ENCODE measurements around the gene MYL12B.
A peak's percentile ranks its signal among the peaks of the same experiment; 100 is the strongest.

MYL12B gene

GRCh38 chr18:3235846-3236245 is 26.1 kb upstream of the MYL12B start:
- peaks cover 0 to 5% of the 10 kb centered on the region in 2 donors for H3K4me1 ChIP-seq (ENCODE audit: control insufficient read depth in 2 of 2, insufficient read depth in 2 of 2, low read length in 2 of 2)
- H3K27ac ChIP-seq (ENCODE audit: low read depth in 2 of 2, low read length in 2 of 2): no peak overlapping the region

GRCh38 chr18:3236470-3236869 is 25.5 kb upstream of the MYL12B start:
- H3K36me3 ChIP-seq (ENCODE audit: control insufficient read depth in 2 of 2, insufficient read depth in 2 of 2, low read length in 2 of 2): no peaks in the 10 kb centered on the region

More at GRCh38 chr18:3235846-3236245, 26.1 kb upstream of the MYL12B start:
- Histone ChIP-seq H3K36me3 (ENCODE audit: control insufficient read depth in 2 of 2, insufficient read depth in 2 of 2, low read length in 2 of 2) (no peaks in the 10 kb centered on the region), H3K9me3 (ENCODE audit: control insufficient read depth in 2 of 2, low read length in 2 of 2) (no peaks in the 10 kb centered on the region), H3K27me3 (ENCODE audit: control insufficient read depth in 2 of 2, insufficient read depth in 2 of 2, low read length in 2 of 2) (no peaks in the 10 kb centered on the region), H3K4me3 (ENCODE audit: low read length in 2 of 2) (no peak overlapping the region), H3K9ac (ENCODE audit: low read depth in 1 of 2, low read length in 2 of 2) (no peak overlapping the region)

GRCh38 chr18:3238742-3239141 is 23.2 kb upstream of the MYL12B start:
- Histone ChIP-seq H3K27me3 (ENCODE audit: control insufficient read depth in 2 of 2, insufficient read depth in 2 of 2, low read length in 2 of 2) (no peaks in the 10 kb centered on the region), H3K27ac (ENCODE audit: low read depth in 2 of 2, low read length in 2 of 2) (no peak overlapping the region), H3K36me3 (ENCODE audit: control insufficient read depth in 2 of 2, insufficient read depth in 2 of 2, low read length in 2 of 2) (no peaks in the 10 kb centered on the region), H3K4me1 (ENCODE audit: control insufficient read depth in 2 of 2, insufficient read depth in 2 of 2, low read length in 2 of 2) (peaks cover 0 to 5% of the 10 kb centered on the region in 2 donors), H3K9ac (ENCODE audit: low read depth in 1 of 2, low read length in 2 of 2) (no peak overlapping the region), H3K9me3 (ENCODE audit: control insufficient read depth in 2 of 2, low read length in 2 of 2) (no peaks in the 10 kb centered on the region), H3K4me3 (ENCODE audit: low read length in 2 of 2) (no peak overlapping the region)

More at GRCh38 chr18:3236470-3236869, 25.5 kb upstream of the MYL12B start:
- H3K4me1 ChIP-seq (ENCODE audit: control insufficient read depth in 2 of 2, insufficient read depth in 2 of 2, low read length in 2 of 2): peaks cover 0 to 5% of the 10 kb centered on the region in 2 donors
- no peak overlapping the region for H3K27ac ChIP-seq (ENCODE audit: low read depth in 2 of 2, low read length in 2 of 2)
- no peak overlapping the region for H3K9ac ChIP-seq (ENCODE audit: low read depth in 1 of 2, low read length in 2 of 2)
- no peak overlapping the region for H3K4me3 ChIP-seq (ENCODE audit: low read length in 2 of 2)
- H3K27me3 ChIP-seq (ENCODE audit: control insufficient read depth in 2 of 2, insufficient read depth in 2 of 2, low read length in 2 of 2): no peaks in the 10 kb centered on the region
- no peaks in the 10 kb centered on the region for H3K9me3 ChIP-seq (ENCODE audit: control insufficient read depth in 2 of 2, low read length in 2 of 2)

GRCh38 chr18:3245185-3245564 is 16.8 kb upstream of the MYL12B start:
- H3K9ac ChIP-seq (ENCODE audit: low read depth in 1 of 2, low read length in 2 of 2): no peak overlapping the region
- no peaks in the 10 kb centered on the region for H3K27me3 ChIP-seq (ENCODE audit: control insufficient read depth in 2 of 2, insufficient read depth in 2 of 2, low read length in 2 of 2)
- H3K4me3 ChIP-seq (ENCODE audit: low read length in 2 of 2): peak overlapping the region in 1 of 2 donors; percentile 99
- H3K9me3 ChIP-seq (ENCODE audit: control insufficient read depth in 2 of 2, low read length in 2 of 2): no peaks in the 10 kb centered on the region
- peaks cover 0 to 4% of the 10 kb centered on the region in 2 donors for H3K36me3 ChIP-seq (ENCODE audit: control insufficient read depth in 2 of 2, insufficient read depth in 2 of 2, low read length in 2 of 2)
- H3K27ac ChIP-seq (ENCODE audit: low read depth in 2 of 2, low read length in 2 of 2): no peak overlapping the region
- peaks cover 14 to 21% of the 10 kb centered on the region in 2 donors for H3K4me1 ChIP-seq (ENCODE audit: control insufficient read depth in 2 of 2, insufficient read depth in 2 of 2, low read length in 2 of 2)

DNA sequence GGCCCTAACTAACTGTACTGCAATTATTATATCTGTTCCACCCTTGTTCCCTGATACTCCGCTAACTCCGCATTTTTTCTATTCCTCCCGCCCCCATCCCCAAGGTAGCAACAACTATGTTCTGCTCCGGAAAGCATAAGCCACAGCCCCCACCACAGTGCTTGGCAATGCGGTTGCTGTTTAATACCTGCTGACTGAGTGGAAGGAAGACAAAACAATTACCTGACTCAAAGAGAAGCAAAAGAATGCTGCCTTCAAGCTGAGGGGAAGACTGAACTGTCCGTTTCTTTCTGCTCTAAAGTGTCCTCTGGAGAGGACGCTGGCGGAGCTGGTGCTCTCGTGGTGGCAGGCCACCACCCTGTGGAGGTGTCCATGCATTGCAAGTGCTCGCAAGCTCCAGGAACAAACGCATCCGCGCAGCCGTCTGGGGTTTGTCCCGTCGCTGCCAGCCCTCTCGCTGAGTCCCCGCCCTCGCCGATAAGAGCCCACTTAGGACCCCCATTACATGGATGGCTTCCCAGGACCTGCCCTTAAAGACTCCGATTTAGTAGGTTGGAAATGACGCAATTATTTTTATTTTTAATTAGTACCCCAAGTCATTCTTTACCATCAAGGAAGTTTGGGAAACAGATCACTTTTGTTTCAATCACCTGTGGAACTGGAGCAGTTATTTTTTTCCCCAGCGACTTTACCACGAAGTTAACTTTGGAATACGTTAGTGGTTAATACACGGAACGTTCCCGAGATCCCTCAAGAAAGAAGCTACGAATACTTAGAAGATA is 15.9 kb upstream of the MYL12B start:
- H3K9ac ChIP-seq (ENCODE audit: low read depth in 1 of 2, low read length in 2 of 2): peak overlapping the region; percentile 99 to 100

DNA sequence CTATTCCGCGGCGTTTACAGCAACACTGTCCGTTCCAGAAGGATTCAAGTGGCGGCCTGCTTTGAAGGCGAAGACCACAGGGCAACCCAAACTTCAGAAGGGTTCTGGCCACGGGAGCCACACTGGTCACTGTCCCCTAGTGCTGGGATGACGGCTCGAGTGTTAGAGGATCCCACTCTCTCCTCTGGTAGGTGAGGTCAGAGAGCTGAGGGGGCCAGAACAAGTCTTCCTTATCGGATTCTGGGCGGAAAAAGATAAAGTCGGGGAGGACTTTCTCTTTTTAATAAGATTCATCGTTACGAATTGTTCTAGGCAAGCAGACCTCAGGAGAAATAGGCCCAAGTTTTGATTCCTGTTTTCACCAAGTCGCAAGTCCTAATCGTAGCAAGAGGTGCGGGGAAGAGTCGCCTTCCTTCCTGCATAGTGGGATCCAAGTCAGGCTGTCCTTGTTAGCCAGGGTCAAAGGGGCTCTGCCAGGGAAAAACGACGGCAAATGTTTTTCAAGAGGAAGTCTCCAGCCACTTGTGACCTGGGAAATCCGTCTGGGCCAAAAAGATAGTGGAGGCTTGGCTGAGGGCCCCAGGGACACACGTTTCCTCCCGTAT is 15.2 kb upstream of the MYL12B start:
- Histone ChIP-seq H3K27ac (ENCODE audit: low read depth in 2 of 2, low read length in 2 of 2) (peak overlapping the region; percentile 98 to 100), H3K9me3 (ENCODE audit: control insufficient read depth in 2 of 2, low read length in 2 of 2) (no peaks in the 10 kb centered on the region), H3K4me1 (ENCODE audit: control insufficient read depth in 2 of 2, insufficient read depth in 2 of 2, low read length in 2 of 2) (peaks cover 14 to 26% of the 10 kb centered on the region in 2 donors), H3K9ac (ENCODE audit: low read depth in 1 of 2, low read length in 2 of 2) (peak overlapping the region; percentile 99 to 100), H3K4me3 (ENCODE audit: low read length in 2 of 2) (peak overlapping the region; percentile 93 to 99), H3K27me3 (ENCODE audit: control insufficient read depth in 2 of 2, insufficient read depth in 2 of 2, low read length in 2 of 2) (no peaks in the 10 kb centered on the region), H3K36me3 (ENCODE audit: control insufficient read depth in 2 of 2, insufficient read depth in 2 of 2, low read length in 2 of 2) (peaks cover 0 to 4% of the 10 kb centered on the region in 2 donors)

More for the DNA sequence above, 15.9 kb upstream of the MYL12B start:
- no peaks in the 10 kb centered on the region for H3K9me3 ChIP-seq (ENCODE audit: control insufficient read depth in 2 of 2, low read length in 2 of 2)
- peak overlapping the region; percentile 98 to 100 for H3K27ac ChIP-seq (ENCODE audit: low read depth in 2 of 2, low read length in 2 of 2)
- H3K27me3 ChIP-seq (ENCODE audit: control insufficient read depth in 2 of 2, insufficient read depth in 2 of 2, low read length in 2 of 2): no peaks in the 10 kb centered on the region
- peaks cover 0 to 4% of the 10 kb centered on the region in 2 donors for H3K36me3 ChIP-seq (ENCODE audit: control insufficient read depth in 2 of 2, insufficient read depth in 2 of 2, low read length in 2 of 2)
- H3K4me3 ChIP-seq (ENCODE audit: low read length in 2 of 2): peak overlapping the region; percentile 93 to 99
- peaks cover 14 to 26% of the 10 kb centered on the region in 2 donors for H3K4me1 ChIP-seq (ENCODE audit: control insufficient read depth in 2 of 2, insufficient read depth in 2 of 2, low read length in 2 of 2)

DNA sequence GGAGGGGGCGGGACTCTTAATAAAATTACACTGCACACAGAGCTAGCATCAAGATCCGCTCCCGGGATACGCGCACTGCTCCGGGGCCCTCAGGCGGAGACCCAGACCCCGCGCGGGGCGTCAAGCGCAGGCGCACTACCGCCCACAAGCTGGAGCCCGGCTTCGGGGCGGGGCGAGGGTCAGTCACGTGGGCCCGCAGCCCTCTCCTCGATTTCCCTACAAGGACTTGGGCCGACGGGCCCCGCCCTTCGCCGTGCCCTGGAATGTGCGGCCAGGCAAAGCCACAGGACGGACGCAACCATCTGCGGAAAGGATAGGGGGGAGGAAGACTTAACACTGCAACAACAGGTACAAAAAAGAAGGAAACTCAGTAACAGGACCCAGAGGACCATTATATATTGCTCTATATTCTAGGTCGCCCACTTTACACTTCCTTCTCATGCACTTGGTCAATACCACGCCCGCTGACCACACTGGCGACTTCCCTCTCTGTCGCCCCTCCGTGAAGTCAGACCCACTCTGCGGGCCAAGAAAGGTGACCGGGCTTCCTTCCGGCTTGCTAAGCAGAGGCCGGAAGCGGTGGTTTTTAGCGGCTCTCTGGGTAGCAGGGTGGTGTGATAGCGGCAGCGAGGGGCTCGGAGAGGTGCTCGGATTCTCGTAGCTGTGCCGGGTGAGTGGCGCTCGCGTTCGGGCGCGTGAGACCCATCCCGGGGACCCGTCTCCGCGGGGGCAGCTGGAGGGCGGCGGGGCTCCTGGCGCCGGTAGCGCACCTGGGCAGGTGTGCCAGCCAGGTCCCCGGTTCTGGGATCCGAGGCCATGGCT is 14.5 kb upstream of the MYL12B start, which contains the start of gene MYL12A:
Gene MYL12A, plus strand, starts transcription at position 562 of the 822 bp plus-strand sequence. CDS start 5,447 bp downstream, outside the sequence.
- Histone ChIP-seq H3K4me1 (ENCODE audit: control insufficient read depth in 2 of 2, insufficient read depth in 2 of 2, low read length in 2 of 2) (peaks cover 14 to 26% of the 10 kb centered on the region in 2 donors), H3K9ac (ENCODE audit: low read depth in 1 of 2, low read length in 2 of 2) (peak within 1 kb of the TSS; percentile 99 to 100), H3K27ac (ENCODE audit: low read depth in 2 of 2, low read length in 2 of 2) (peak within 1 kb of the TSS; percentile 98 to 100), H3K4me3 (ENCODE audit: low read length in 2 of 2) (peak within 1 kb of the TSS; percentile 93 to 99), H3K36me3 (ENCODE audit: control insufficient read depth in 2 of 2, insufficient read depth in 2 of 2, low read length in 2 of 2) (peaks cover 0 to 4% of the 10 kb centered on the region in 2 donors), H3K9me3 (ENCODE audit: control insufficient read depth in 2 of 2, low read length in 2 of 2) (no peaks in the 10 kb centered on the region), H3K27me3 (ENCODE audit: control insufficient read depth in 2 of 2, insufficient read depth in 2 of 2, low read length in 2 of 2) (no peaks in the 10 kb centered on the region)

DNA sequence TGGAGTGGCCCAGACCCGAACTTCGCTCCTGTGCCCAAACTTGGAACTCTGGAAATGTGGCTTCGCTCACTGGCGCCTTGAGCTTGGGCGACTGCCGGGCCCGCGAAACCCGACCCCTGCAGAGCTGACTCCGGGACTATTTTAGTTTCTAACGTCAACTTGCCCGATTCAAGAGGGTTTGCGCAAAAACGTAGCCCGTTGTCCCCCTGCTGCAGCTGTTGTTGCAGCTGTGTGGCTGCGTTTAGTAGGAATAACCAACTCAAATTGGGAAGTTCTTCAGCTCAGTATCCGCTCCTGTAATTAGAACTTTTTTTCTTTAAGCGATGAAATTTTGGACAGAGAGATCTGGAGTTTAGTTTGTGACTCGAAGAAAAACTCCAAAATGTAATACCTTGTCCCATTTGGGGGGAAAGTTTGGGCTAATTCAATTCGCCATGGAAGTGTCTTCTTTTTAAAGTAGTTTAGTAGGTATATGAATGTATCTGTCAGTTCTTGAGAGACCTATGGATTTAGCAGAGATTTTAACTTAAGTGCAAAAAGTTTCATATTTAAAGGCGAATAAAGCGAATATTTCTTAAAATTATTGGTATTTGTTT is 13.8 kb upstream of the MYL12B start:
- Histone ChIP-seq H3K9me3 (ENCODE audit: control insufficient read depth in 2 of 2, low read length in 2 of 2) (no peaks in the 10 kb centered on the region), H3K27ac (ENCODE audit: low read depth in 2 of 2, low read length in 2 of 2) (peak overlapping the region; percentile 98 to 100), H3K36me3 (ENCODE audit: control insufficient read depth in 2 of 2, insufficient read depth in 2 of 2, low read length in 2 of 2) (peaks cover 4 to 6% of the 10 kb centered on the region in 2 donors), H3K9ac (ENCODE audit: low read depth in 1 of 2, low read length in 2 of 2) (peak overlapping the region; percentile 99 to 100), H3K4me3 (ENCODE audit: low read length in 2 of 2) (peak overlapping the region; percentile 93 to 99), H3K4me1 (ENCODE audit: control insufficient read depth in 2 of 2, insufficient read depth in 2 of 2, low read length in 2 of 2) (peaks cover 14 to 26% of the 10 kb centered on the region in 2 donors), H3K27me3 (ENCODE audit: control insufficient read depth in 2 of 2, insufficient read depth in 2 of 2, low read length in 2 of 2) (no peaks in the 10 kb centered on the region)

- no peaks in the 10 kb centered on the region for H3K27me3 ChIP-seq (ENCODE audit: control insufficient read depth in 2 of 2, insufficient read depth in 2 of 2, low read length in 2 of 2)
- H3K4me3 ChIP-seq (ENCODE audit: low read length in 2 of 2): peak overlapping the region; percentile 93 to 99
- no peaks in the 10 kb centered on the region for H3K9me3 ChIP-seq (ENCODE audit: control insufficient read depth in 2 of 2, low read length in 2 of 2)
- H3K9ac ChIP-seq (ENCODE audit: low read depth in 1 of 2, low read length in 2 of 2): peak overlapping the region; percentile 99 to 100
- H3K27ac ChIP-seq (ENCODE audit: low read depth in 2 of 2, low read length in 2 of 2): peak overlapping the region; percentile 98 to 100
- peaks cover 16 to 26% of the 10 kb centered on the region in 2 donors for H3K4me1 ChIP-seq (ENCODE audit: control insufficient read depth in 2 of 2, insufficient read depth in 2 of 2, low read length in 2 of 2)
- H3K36me3 ChIP-seq (ENCODE audit: control insufficient read depth in 2 of 2, insufficient read depth in 2 of 2, low read length in 2 of 2): peaks cover 11 to 12% of the 10 kb centered on the region in 2 donors
These were observed 13.1 kb upstream of the MYL12B start for GRCh38 chr18:3248658-3249359.

Data from mucosa of rectum (tissue), 2 donors.